KBM-7 (cell line): Measurements from ENCODE around the gene FOXA1.

Experiments used
- DNase-seq: peaks from one replicate; pipeline ENCODE4 v3.0.0-alpha.2; 2015
- in situ Hi-C: fragments of 300-500 bp; cut with MboI; formaldehyde crosslinking; loops from 2 replicates; pipeline ENCODE4 v1.14.3; 2020; ENCODE audit warnings: low sequenced_read_pairs, low pct_unique_long_range_greater_than_20kb, mixed read lengths

FOXA1 gene

DNA sequence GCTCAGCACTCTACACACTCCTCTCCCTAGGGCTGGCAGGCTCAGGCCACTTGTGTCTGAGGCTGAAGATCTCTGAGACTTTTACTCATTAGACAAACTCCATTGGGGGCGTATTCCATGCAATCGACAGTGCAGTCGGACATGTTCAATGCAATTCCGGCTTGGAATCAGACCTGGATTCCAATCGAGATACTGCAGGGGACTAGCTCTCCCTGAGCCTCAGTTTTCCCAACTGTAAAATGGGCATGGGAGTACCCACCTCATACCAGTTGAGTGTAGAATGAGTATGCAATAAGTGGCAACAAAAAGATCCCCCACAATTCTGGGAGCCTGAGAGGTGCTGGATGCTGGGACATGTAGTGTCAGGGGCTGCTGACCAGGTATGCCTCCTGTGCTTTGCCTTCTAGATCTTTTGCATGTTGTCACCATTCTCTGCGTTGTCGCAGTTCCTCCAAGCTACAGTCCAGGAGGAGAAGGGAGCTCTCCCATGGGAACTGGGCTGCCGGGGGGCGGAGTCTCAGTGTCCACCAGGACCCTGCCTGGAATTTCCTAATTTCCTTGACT lies 8.7 kb upstream of the FOXA1 start:
- no peak for DNase-seq
- in situ Hi-C loops: no loop called here

DNA sequence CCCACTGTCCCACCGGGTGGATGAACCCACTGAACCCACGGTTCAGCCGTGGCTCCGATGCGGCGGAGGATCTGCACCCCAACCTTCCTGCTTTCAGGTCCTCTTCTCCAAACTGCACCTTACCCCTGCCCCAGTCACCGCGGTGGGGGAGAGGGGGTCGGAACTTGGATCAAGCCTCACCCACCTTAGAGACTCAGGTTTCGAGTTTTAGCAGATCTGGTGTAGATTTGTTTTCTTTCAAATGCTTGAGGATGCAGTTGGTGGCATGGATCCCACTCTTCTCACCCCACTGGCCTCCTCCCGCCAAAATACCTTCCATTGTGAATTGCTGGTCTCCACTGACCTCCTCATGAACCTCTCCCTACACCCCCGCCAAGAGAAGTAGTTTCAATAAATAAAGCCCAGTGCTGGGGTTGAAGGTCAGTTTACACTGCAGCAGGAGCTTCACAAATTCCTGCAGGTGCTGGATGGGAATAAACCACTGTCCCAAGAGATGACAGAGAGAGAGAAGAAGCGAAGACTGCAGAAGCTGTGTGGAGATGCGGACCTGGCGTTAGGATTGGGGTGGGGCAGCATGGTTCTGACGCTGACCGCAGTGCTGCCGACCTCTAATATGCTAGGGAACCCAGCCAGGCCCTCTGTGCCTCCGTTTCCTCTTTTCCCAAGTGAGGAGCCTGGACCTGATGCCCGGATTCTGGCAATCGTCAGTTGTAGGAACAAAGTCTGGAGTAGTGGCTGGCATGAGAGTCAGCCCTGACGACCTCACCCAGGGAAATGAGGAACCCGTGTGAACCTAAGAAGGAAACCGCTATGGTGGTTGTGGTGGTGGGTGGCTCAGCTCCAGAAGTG lies 7.8 kb upstream of the FOXA1 start:
- in situ Hi-C loops: no loop called here
- DNase-seq: peak; percentile 25

DNA sequence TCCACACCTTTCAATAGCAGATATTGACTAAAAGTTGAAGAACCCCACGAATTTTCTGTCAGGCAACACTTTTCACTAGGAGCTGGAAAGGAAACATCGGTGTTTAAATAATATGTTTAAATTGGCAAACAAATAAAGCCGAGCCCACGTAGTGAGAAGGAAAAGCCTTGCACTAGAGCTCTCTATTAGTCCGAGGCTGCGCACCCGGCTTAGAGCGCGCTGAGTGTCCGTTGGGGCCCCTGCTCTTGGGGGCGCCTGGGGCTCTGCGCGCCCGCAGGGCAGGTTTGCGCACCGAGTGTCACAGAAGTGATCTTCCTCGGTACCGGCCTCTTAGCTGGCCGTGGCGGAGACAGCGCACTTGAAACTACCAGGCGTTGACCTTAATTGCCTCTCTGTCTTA lies 6.8 kb upstream of the FOXA1 start:
- no peak for DNase-seq
- in situ Hi-C loops: no loop called here

DNA sequence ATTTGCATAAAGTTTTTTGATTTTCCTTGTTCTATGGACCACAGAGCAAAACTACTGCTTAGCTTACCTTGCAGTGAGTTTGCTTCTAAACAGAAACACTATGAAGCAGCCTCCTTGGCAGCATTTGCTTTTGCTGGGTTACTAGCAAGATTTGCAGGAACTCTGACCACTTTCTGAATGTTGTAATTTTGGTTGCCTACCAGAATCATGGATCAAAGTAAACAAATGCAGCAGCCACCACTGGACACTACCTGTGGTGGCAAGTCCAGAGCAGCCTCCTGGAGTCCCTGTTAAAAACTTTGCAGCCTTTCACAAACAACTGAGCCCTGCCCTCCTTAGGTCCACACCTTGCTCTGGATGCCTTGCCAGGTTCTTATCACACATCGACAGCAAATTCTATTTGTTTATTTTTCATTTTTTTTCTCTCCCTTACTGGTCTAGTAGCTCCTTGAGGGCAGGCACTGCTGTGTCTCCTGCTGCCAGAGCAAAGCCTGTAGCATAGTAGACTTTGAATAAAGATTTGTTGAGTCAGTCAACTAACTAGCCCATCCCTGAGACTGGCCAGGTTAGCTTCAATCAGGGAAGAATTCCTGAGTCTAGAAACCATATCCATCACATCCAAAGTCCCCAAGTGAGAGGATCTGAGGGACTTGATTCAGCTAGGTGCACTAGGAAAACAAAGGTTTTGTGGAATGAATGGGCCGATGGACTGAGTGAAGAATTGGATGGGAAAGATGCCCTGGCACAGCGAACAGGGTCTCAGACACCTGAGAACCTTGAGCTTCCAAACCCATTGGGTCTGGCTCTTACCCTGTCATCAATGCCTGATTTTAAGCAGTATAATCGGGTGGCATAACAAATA lies 6.1 kb upstream of the FOXA1 start:
- DNase-seq: no peak
- in situ Hi-C loops: no loop called here

DNA sequence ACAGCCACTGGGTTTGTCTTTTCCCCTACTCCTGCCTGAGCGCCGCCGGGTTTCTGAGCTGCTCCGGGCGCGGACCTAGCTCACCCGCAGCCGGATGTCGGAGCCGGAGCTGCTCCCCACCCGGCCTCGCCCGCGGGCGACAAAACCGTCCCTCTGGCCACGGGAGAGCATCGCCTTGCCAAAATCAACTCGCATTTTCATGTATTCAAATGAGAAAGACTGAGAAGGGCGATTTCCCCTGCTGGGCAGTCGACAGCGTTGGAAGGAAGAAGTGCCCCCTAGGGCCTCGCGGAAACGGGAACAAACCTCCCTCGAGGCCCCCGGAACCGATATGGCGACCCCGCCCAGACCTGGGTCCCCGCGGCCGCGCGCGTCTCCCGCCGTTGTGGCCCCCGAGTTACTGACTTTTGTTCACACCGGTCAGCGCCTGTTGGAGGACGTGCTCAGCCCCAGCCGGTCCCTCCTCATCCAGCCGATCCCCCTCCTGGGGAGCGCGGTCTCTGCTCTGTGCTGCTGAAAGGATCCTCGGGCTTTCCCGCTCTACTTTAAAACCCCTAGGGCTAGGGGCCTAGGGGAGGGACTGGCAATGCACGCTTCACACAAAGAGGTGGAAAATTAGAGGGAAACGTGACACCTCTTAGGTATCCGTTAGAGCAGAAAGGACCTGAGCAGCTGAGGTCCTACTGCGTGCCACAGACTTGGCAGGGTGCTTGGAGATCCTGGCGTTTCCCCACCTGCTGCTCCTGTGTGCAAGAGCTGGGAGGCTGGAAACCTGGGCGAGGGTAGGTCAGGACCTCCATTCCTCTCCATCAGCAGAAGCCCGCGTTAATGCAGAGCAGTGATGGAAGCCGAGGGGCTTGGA lies 4.7 kb upstream of the FOXA1 start:
- in situ Hi-C loops: no loop called here
- no peak for DNase-seq

DNA sequence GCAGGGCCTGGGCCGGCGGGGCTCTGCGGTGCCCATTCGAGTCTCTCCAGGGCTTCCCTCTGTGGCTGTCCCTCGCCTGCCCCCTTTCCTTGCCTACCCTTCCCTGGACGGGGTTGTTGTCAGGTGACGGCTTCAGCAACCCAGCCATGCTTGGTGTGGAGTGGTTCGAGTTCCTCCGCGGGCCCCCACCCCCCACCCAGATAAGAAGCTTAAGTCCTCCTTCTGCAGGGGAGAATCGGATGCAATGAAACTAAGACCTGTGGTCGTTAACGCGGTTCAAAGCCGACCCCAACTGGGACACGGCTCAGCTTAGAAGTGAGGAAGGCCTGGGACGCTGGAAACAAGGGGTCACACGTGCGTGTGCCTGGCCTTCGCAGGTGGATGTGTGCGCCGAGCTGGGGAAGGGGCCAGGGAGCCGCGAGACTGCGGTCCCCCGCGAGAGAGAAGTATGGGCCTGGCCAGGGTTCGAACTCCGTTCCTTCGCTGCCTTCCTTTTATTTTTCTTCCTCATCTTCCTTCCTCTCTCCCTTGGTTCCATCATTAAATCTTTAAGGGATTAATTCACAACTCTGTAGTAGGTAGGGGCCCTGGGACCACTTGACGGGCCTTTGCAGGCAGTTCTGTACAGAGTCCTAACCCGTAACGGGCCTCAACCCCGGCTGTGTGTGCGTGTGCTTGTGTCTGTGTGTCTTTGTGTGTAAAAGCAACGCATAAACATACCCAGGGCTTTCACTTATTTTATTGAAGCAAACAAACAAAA lies 3.9 kb upstream of the FOXA1 start:
- in situ Hi-C loops: no loop called here
- DNase-seq: no peak

DNA sequence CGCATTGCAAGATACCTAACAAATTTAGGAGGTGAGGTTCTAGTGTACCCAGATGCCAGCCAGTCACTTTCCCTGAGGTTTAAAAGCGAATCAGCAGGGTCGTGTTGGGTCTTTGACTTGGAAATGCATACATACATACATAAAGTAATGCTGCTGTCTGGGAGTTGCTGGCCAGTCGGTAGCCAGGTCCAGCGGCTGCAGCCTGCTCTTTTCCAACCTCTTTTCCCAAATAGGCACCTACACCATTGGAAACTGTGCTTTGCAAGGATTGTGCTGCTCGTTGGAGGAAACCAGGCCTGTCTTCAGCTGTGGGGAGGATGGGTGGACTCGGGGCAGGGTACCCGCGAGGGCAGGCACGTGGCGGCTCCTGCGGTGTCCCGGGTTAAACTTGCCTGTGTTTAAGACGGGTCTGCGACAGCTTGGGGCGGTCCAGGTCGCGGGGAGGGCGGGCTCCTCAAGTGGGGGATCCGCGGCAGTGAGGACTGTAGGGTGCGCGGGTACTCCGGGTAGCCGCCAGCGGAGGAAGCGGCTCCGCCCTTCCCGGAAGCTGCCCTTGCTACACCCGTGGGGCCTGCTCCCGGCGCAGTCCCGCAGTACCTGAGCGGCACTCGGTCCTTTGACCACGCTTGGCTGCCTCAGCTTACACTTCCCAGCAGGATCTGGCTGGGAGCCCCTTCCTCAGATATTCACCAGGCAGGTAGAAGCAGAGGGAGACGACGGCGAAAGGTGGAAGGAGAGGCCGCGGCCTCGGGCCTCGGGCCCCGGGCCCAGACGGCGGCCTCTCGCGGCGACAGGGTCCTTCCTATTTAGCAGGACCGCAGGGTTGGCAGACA lies 3.1 kb upstream of the FOXA1 start:
- in situ Hi-C loops: no loop called here
- DNase-seq: no peak

DNA sequence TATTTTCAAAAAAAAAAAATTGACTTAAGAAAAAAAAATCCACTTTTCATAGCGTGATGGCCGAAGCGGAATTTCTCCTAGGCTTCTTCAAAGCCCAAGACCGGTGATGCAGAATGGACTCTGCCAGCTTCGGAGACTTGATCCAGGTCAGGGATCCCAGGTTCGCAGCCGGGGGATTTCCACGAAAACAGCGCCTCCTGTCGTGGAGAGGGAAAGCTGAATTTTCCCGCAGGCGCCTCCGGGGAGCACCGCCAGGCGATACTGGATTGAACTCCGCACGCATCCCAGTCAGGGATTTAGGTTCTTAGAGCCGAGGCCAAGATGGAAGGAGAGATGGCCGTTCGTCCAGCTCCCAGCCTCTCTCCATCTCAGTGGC lies 2.5 kb upstream of the FOXA1 start:
- DNase-seq: no peak
- in situ Hi-C loops: no loop called here

DNA sequence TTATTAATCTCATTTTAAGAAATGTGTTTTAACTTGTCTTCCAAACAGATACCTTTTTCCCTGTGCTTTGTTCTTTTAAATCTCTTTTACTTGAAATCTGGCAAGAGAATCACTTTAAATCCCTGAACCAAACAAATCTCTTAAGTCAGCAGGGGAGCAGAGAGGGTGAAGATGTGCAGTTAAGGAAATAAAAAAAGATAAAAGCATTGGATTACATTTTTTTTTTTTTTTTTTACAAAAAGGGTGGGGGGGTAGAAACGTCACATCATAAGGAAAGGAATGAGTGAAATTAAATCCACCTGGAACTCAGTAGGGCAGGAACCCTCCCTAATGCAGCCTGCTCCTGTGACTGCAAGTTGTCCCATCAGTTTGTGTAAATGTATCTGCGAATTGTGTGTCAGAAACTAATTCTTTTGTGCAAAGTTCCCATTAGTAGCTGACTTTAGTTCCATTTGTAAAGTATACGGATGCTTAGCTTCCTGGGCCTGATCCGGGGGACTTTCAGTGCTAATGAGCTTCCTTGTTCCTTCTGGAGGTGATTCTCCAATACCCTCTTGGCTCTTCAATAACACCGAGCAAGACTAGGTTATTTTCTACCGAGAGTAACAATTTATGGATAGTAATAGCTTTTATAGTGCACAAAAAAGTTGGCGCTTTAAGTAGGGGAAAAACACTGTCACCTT lies 1.9 kb upstream of the FOXA1 start:
- no peak for DNase-seq
- in situ Hi-C loops: no loop called here

DNA sequence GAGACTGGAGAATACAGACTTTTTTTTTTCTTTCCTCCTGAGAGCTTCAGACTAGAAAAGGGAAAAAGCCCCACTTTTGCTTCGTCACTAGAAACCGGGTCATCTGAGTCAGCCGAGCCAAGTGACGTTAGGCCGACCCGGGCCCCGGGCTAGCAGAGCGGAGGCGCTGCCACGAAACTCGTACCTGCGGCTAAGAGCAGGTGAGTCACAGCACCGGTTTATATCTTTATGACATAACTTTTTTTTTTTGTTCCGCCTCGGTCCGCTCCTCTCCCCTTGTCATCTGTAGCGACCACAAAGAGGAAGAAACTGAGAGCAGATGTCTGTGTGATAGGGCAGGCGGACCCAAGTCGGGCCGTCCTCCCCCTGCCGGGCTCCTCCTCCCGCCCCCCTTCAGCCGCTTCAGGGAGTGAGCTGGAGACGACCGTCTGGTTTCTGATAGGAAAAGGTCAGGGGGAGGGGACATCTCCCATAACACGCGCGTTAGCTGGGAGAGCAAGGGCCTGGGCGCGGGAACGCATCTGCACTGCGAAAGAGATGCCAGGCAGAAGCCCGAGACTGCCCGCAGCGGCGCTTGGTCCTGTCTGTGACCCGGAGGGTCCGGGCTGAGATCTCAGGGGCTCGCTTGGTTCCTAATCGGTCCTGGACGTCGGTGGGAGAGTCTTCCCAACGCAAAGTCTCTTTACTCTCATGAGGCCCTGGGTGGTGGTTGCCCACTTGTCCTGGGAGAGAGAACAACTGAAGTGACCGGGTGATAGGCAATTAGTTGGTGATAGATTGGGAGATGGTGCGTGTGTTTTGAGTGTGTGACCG lies 966 bp upstream of the FOXA1 start:
- in situ Hi-C loops: no loop called here
- DNase-seq: peak; percentile 90

DNA sequence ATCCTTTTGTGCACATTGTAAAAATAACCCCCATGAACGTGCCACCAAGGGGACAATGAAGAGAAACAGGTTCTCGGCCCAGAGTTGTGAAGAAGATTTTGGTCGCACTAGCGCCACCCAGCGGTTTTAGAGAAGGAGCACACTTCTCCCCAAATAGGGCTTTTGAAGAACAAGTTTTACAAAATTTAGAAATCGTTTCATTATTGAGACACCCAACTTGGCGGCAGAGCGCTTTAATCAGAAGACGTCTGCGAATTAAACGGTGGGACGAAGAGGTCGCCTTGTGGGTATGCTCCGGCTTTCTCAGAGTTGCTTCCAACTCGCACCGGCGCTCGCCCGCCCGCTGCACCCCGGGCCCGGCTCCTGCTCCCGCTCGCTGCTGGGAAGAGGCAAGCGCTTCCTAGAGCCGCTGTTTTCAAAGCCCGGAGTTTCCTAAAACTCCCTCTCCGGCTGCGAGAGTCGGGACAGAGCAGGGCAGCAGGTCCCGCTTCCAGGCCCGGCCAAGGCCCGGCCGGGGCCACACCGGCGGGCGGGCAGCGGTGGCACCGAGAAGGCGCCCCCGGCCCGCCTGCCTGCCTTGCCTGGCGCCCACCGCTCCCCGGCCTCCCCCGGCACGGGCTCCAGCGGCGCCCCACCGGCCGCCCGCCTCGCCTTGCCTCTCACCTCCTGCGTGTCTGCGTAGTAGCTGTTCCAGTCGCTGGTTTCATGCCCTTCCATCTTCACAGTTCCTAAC lies 645 bp downstream of the FOXA1 start:
- DNase-seq: peak; percentile 66
- in situ Hi-C loops: no loop called here

DNA sequence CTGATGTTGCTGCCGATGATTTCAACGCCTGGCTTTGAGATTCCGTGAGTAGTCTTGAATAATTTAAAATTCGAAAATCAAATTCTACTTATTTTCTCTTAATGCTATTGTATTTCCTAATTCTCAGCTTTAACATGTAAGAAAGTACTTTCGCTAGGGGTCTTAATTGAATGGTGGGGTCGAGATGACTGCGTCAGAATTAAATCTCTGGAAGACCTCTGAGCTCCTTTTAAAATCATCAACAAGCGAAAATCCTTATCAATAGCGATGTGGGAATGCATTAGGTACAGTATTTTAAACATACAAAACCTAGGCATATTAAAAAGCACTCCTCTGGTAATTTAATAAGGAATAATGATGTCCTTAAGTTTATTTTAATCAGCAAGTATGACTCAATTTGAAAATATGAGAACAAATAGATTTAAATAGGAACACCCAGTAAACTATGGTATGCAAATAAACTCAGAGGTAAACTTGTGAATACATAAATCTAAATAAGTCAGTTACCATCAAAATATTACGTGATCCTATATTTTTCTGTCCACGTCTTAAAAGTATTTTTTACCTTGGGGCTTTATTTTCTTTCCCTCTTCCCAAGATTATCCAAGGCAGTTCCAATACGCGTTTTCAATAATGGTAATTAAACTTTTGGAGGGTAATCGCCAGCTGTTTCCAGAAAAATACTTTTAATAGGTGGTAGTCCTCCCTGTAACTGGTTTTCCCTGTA lies 1.4 kb downstream of the FOXA1 start:
- in situ Hi-C loops: no loop called here
- DNase-seq: no peak

DNA sequence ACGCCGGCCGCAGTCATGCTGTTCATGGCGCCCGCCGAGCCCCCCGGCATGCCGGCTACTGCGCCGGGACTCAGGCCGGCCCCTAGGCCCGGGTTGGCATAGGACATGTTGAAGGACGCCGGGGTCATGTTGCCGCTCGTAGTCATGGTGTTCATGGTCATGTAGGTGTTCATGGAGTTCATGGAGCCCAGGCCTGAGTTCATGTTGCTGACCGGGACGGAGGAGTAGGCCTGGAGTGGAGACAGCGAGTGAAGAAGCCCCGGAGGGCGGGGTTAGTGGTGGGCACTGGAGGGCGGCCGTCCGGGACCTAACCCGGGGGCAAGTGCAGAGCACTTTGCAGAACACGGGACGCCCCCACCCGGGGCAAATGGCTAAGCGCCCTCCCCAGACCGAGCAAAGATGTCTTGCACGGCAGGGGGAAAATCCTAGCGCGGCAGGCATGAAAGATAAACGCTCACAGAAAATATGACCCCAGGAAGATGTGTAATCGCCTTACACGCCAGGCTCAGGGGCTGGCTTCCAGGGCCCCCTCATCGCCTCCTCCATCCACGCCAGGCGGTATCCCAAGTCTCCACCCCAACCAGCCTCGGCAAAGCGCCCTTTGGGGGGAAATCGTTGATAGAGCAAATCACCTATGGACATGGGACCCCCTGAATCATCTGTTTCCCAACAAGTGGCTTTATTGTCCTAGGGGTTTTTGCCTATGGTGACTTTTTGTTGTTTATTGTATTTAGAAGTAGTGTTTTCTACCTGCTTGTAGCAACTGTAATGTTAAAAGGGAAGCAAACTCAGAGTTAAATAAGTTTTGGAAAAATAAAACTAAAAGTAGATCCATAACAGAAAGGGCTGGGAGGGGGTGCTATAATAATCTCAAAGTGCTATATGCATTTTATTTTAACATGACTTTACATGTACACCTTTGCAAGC lies 2.3 kb downstream of the FOXA1 start:
- in situ Hi-C loops: no loop called here

DNA sequence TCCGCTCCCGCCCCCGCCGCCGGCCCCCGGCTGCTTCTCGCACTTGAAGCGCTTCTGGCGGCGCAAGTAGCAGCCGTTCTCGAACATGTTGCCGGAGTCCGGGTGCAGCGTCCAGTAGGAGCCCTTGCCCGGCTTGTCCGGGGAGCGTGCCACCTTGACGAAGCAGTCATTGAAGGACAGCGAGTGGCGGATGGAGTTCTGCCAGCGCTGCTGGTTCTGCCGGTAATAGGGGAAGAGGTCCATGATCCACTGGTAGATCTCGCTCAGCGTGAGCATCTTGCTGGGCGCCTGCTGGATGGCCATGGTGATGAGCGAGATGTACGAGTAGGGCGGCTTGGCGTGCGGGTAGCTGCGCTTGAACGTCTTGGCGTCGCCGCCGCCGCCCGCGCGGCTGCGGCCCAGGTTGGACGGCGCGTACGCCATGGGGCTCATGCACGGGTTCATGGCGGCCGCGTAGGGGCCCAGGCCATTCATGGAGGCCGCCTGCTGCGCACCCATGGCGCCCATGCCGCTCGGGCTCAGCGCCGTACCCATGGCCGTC lies 3.0 kb downstream of the FOXA1 start:
- in situ Hi-C loops: no loop called here
- no peak for DNase-seq

More for the DNA sequence above, 2.3 kb downstream of the FOXA1 start:
- DNase-seq: no peak
